ENCODE results near the gene SIKE1.

The SIKE1 gene

DNA sequence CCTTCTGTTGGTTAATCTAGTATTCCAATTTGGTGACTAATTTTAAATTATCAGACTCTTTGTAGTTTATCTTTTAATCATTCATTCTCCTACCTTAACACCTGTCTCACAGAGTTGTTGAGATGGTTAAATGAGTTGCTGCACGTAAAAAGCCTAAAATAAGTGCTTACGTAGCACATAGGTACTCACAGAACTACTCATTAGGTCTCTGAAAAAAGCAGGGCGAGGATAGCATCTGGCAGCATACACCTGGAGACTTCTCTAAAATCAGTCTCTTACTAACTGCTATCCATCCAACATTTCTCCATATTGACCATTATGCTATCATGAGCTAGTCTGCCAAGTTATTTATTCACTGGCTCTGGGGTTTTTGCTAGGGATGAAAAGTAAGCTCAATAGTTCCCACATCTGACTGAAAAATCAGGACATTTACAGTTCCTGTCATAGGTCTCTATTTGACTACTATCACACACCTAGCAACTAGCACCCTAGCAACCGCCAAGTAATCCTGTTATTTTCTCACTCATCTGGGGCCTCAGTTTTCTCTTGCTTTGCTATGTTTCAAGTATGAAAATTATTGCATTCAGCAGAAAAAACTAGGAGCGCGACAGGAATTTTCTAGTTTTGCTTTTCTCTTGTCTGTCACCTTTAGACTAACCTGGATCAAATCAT, 33.9 kb downstream of the SIKE1 start:
- Histone ChIP-seq H2AFZ (ENCODE audit: low read depth, low read length) (no peak overlapping the region), H3K27me3 (ENCODE audit: insufficient read depth, low read length) (no peaks in the 10 kb centered on the region), H3K4me1 (ENCODE audit: insufficient read depth, low read length) (peaks cover 3% of the 10 kb centered on the region), H3K9me3 (ENCODE audit: low read length) (no peaks in the 10 kb centered on the region), H3K36me3 (ENCODE audit: insufficient read depth, low read length) (peaks cover 69% of the 10 kb centered on the region), H3K4me3 (ENCODE audit: low read length) (no peak overlapping the region)

DNA sequence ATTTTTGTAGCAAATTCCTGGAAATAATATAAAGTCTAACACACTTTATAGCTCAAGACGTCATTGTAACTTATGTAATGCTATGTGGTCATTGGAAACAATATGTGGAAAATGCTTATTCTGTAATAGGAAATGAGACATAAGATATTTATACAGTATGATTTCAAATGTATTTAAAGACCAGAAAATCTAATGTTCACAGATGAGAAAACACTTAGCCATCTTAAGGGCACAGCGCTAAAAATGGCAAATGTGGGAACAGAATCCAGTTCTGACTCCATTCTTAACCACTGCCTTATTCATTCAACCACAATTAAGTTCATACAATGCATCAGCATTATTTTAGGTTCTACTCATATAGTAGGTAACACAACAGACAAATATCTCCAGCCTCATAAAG, 35.2 kb downstream of the SIKE1 start:
- Histone ChIP-seq H2AFZ (ENCODE audit: low read depth, low read length) (no peak overlapping the region), H3K9me3 (ENCODE audit: low read length) (no peaks in the 10 kb centered on the region), H3K4me3 (ENCODE audit: low read length) (no peak overlapping the region), H3K27me3 (ENCODE audit: insufficient read depth, low read length) (no peaks in the 10 kb centered on the region), H3K36me3 (ENCODE audit: insufficient read depth, low read length) (peaks cover 75% of the 10 kb centered on the region), H3K4me1 (ENCODE audit: insufficient read depth, low read length) (no peaks in the 10 kb centered on the region)

DNA sequence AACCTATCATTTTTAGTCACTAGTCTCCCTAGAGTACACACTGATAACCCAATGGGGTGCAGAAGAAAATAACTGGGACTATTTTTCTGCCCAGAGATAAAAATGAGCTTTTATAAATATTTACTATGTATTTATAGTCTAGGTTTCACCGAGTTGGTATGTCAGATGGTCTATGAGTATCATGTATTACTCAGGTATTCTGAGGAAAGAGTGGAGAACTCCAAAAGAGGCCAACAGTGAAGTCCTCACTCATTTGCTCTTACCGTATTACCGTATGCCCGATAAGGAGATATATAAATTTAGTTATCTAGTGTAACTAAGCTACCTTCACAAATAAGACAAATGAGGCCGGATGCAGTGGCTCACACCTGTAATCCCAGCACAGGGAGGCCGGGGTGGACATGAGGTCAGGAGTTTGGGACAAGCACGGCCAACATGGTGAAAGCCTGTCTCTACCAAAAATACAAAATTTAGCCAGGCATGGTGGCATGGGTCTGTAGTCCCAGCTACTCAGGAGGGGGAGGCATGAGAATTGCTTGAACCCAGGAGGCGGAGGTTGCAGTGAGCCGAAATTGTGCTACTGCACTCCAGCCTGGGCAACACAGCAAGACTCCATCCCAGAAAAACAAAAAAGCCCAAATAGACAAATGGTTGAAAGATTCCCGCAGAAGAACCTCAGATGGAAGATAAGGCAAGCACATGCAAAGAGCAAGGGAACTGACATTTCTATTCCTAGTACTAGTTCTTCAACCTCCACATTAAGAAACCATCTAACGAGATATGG, 38.3 kb downstream of the SIKE1 start:
- Histone ChIP-seq H3K4me1 (ENCODE audit: insufficient read depth, low read length) (no peaks in the 10 kb centered on the region), H3K27me3 (ENCODE audit: insufficient read depth, low read length) (no peaks in the 10 kb centered on the region), H3K4me3 (ENCODE audit: low read length) (no peak overlapping the region), H2AFZ (ENCODE audit: low read depth, low read length) (no peak overlapping the region), H3K36me3 (ENCODE audit: insufficient read depth, low read length) (peaks cover 66% of the 10 kb centered on the region), H3K9me3 (ENCODE audit: low read length) (no peaks in the 10 kb centered on the region)

DNA sequence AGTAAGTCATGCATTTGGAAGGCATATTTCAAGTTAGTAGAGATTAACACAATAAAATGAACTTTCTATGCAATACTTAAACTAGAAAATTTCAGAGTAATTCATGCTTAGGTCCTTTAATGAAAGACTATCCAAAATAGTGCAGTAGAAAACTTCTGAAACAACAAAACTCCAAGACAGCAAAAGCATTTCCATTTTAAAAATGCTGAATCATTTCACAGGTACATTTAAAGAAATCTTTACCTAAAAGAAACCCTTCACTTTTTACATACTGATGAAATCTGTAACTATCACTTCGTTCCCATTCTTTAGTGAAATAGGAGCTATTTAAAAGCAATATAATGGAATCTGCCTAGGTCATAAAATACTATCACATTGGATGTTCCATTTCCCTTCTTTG, 40.2 kb downstream of the SIKE1 start:
- H3K9me3 ChIP-seq (ENCODE audit: low read length): no peaks in the 10 kb centered on the region
- H2AFZ ChIP-seq (ENCODE audit: low read depth, low read length): no peak overlapping the region
- no peaks in the 10 kb centered on the region for H3K27me3 ChIP-seq (ENCODE audit: insufficient read depth, low read length)
- H3K36me3 ChIP-seq (ENCODE audit: insufficient read depth, low read length): peaks cover 67% of the 10 kb centered on the region
- no peaks in the 10 kb centered on the region for H3K4me1 ChIP-seq (ENCODE audit: insufficient read depth, low read length)
- no peak overlapping the region for H3K4me3 ChIP-seq (ENCODE audit: low read length)

DNA sequence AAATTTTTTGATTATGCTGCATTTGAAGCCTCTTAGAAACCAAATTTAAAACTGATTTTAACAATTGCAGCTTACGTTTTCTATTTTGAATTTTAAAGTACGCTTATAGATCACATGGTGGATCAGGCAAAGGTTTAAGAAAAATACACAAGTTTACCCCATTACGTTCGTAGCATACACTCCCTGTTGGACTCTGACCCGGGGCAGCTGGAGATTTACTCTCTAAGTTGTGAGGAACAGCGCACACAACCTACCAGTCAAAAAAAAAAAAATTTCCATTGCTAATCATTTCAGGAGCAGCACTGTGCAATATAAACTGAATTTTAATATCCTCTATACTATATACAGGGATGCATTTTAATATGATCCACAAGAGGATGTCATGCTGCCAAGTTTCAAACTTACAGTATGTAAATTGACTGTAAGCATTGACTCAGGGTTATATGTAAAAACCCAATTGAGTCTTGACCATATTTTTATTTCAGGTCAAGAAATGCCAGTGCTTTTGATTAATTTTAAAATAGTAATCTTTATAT, 43.1 kb downstream of the SIKE1 start:
- peaks cover 82% of the 10 kb centered on the region for H3K36me3 ChIP-seq (ENCODE audit: insufficient read depth, low read length)
- no peaks in the 10 kb centered on the region for H3K4me1 ChIP-seq (ENCODE audit: insufficient read depth, low read length)
- H3K9me3 ChIP-seq (ENCODE audit: low read length): no peaks in the 10 kb centered on the region
- no peak overlapping the region for H3K4me3 ChIP-seq (ENCODE audit: low read length)
- no peaks in the 10 kb centered on the region for H3K27me3 ChIP-seq (ENCODE audit: insufficient read depth, low read length)
- no peak overlapping the region for H2AFZ ChIP-seq (ENCODE audit: low read depth, low read length)

DNA sequence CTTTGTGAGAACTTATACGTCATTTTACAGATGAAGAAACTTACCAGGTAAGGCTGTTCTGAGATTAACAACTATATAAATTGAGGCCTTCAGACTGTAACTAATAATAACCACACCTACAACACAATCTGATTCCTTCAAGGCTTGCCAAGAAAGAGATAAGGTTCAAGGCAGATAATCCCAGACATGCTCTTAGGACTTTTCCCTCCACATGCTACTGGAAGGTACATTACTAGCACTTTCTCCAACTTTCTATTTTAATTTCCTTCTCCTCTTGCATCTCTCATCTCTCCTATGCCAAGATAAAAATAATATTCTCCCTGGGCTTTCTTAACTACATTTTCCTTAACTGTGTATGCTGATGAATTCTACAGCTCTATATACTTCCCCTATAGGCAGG, 45.0 kb downstream of the SIKE1 start:
- no peak overlapping the region for H3K4me3 ChIP-seq (ENCODE audit: low read length)
- H2AFZ ChIP-seq (ENCODE audit: low read depth, low read length): no peak overlapping the region
- no peaks in the 10 kb centered on the region for H3K27me3 ChIP-seq (ENCODE audit: insufficient read depth, low read length)
- no peaks in the 10 kb centered on the region for H3K4me1 ChIP-seq (ENCODE audit: insufficient read depth, low read length)
- no peaks in the 10 kb centered on the region for H3K9me3 ChIP-seq (ENCODE audit: low read length)
- H3K36me3 ChIP-seq (ENCODE audit: insufficient read depth, low read length): peaks cover 83% of the 10 kb centered on the region

DNA sequence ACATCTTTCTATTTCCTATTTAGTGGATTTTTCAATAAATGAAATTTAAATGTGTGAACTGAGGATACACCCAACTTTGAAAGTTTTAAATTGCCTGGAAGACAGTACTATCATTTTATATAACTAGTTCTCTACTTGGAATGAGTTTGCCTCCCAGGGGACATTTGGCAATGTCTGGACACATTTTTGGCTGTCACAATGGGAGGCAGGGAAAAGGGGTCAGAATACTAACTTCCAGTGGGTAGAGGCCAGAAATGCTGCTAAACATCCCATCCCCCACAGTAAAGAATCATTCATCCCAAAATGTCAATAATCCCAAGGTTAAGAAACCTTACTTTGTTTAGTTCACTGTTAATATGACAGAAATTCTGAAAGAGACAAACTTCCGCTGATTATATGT, 50.7 kb downstream of the SIKE1 start:
- Histone ChIP-seq H3K4me3 (ENCODE audit: low read length) (no peak overlapping the region), H3K4me1 (ENCODE audit: insufficient read depth, low read length) (no peaks in the 10 kb centered on the region), H3K9me3 (ENCODE audit: low read length) (no peaks in the 10 kb centered on the region), H3K36me3 (ENCODE audit: insufficient read depth, low read length) (peaks cover 96% of the 10 kb centered on the region), H2AFZ (ENCODE audit: low read depth, low read length) (no peak overlapping the region), H3K27me3 (ENCODE audit: insufficient read depth, low read length) (no peaks in the 10 kb centered on the region)

DNA sequence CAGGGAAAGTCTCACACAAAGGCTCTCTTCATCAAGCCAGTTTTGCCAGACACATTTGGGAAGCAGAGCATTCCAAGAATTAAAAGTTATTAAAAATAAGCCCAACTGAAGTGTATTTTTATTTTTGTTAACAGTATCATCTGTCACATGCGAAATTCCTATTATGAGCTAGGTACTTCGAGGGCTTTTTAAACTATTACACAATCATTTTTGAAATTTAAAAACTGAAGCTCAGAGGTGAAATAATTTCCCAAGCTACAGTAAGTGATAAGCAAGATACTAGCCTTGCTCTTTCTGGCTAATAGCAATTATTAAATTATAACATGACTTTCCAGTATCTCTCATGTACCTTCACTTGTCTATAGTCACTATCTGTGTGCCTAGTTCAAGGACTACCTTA, 51.9 kb downstream of the SIKE1 start:
- Histone ChIP-seq H2AFZ (ENCODE audit: low read depth, low read length) (no peak overlapping the region), H3K27me3 (ENCODE audit: insufficient read depth, low read length) (no peaks in the 10 kb centered on the region), H3K4me3 (ENCODE audit: low read length) (no peak overlapping the region), H3K36me3 (ENCODE audit: insufficient read depth, low read length) (peaks cover 95% of the 10 kb centered on the region), H3K9me3 (ENCODE audit: low read length) (no peaks in the 10 kb centered on the region), H3K4me1 (ENCODE audit: insufficient read depth, low read length) (no peaks in the 10 kb centered on the region)

DNA sequence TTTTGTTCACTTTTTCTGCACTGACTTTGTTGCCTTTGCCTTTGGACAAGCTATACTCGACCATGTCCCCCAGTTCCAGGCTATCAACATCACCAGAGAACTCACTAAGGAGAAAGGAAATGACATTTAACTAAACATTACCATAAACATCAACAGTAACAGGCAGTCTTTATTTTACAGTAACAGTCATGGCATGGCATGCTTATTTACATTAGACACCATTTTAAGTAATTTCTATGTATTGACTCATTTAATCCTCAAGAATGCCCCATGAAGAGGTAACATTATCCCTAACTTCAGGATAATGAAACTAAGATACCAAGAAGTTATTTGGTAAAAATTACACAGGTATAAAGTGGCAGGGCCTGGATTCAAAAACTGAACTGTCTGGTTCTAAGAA, 55.3 kb downstream of the SIKE1 start:
- H3K4me1 ChIP-seq (ENCODE audit: insufficient read depth, low read length): no peaks in the 10 kb centered on the region
- peaks cover 93% of the 10 kb centered on the region for H3K36me3 ChIP-seq (ENCODE audit: insufficient read depth, low read length)
- no peaks in the 10 kb centered on the region for H3K9me3 ChIP-seq (ENCODE audit: low read length)

DNA sequence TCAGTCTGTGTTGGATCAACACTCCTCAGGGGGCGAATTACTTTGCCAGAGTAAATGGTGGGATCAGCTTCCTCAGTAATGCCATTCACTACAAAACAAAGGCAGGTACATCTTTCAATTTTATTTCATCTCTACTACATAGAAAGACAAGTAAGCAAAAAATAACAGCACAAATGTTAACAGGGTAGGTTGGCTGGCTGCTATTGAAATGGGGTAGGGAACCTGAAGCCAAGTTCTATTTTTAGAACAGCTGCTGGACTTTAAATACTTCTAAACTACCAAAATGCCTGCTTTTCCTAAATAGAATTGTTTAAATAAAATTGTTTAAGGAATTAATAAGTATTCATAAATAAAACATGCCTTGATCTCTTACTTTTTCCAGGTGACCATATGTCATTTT, 56.6 kb downstream of the SIKE1 start:
- H3K36me3 ChIP-seq (ENCODE audit: insufficient read depth, low read length): peaks cover 95% of the 10 kb centered on the region

More for the DNA sequence above, 55.3 kb downstream of the SIKE1 start:
- Histone ChIP-seq H2AFZ (ENCODE audit: low read depth, low read length) (no peak overlapping the region), H3K27me3 (ENCODE audit: insufficient read depth, low read length) (no peaks in the 10 kb centered on the region), H3K4me3 (ENCODE audit: low read length) (no peak overlapping the region)

DNA sequence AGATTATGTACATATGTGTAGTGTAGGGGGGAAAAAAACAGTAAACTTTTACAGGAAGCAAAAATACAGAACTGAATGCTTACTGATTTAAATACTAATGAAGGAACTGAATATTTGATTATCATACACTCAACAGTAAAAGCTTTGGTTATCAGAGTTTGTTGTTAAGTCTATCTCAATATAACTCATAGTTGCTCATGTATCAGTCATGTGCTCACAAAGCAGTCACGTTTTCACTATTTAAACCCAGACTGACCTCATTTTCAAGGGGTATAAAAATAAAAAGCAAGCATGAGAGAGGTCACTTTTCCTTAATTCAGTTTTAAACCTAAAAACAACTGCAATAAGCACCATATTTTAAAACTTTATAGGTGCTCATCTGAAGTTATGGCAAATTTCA, 57.0 kb downstream of the SIKE1 start:
- Histone ChIP-seq H3K36me3 (ENCODE audit: insufficient read depth, low read length) (peaks cover 95% of the 10 kb centered on the region), H3K4me1 (ENCODE audit: insufficient read depth, low read length) (no peaks in the 10 kb centered on the region), H2AFZ (ENCODE audit: low read depth, low read length) (no peak overlapping the region), H3K27me3 (ENCODE audit: insufficient read depth, low read length) (no peaks in the 10 kb centered on the region), H3K4me3 (ENCODE audit: low read length) (no peak overlapping the region), H3K9me3 (ENCODE audit: low read length) (no peaks in the 10 kb centered on the region)

More for the DNA sequence above, 56.6 kb downstream of the SIKE1 start:
- Histone ChIP-seq H3K4me3 (ENCODE audit: low read length) (no peak overlapping the region), H3K9me3 (ENCODE audit: low read length) (no peaks in the 10 kb centered on the region), H2AFZ (ENCODE audit: low read depth, low read length) (no peak overlapping the region), H3K4me1 (ENCODE audit: insufficient read depth, low read length) (no peaks in the 10 kb centered on the region), H3K27me3 (ENCODE audit: insufficient read depth, low read length) (no peaks in the 10 kb centered on the region)

DNA sequence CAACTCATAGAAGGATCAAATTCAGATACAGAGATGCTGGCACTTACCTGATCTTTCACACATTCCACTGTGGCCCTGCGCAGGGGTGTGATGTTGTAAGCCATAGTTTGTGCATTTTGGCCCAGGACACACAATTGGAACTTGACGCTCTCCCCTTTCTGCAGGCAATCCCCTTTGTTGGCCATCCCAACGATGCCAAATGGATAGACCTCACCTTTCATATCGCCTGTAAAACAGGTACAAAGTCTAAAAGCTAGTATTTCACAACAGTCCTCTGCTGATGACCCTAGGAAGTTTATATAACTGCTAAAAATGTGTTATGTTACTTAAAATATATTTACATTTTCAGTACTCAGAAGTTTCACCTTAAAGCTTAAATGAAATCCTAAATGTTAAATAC, 60.0 kb downstream of the SIKE1 start:
- Histone ChIP-seq H3K4me3 (ENCODE audit: low read length) (no peak overlapping the region), H3K4me1 (ENCODE audit: insufficient read depth, low read length) (peaks cover 11% of the 10 kb centered on the region), H3K9me3 (ENCODE audit: low read length) (no peaks in the 10 kb centered on the region), H2AFZ (ENCODE audit: low read depth, low read length) (no peak overlapping the region), H3K27me3 (ENCODE audit: insufficient read depth, low read length) (no peaks in the 10 kb centered on the region), H3K36me3 (ENCODE audit: insufficient read depth, low read length) (peaks cover 75% of the 10 kb centered on the region)
